Liver (tissue), 3 donors: ENCODE measurements around the gene CREB3L2.

Experiments used
- CTCF ChIP-seq: fragments of 150-350 bp; IDR thresholded peaks from 2 replicates; pipeline ENCODE4 v1.5.1; 2017; ENCODE audit warnings: improper control_type of control experiment, low read depth, low read length; ENCODE audit not compliant: missing input control
- FOXA1 ChIP-seq: IDR thresholded peaks from 2 replicates; pipeline ENCODE4 v1.6.1; 2016; ENCODE audit warnings: antibody characterized with exemption
- GABPA ChIP-seq, 2 donors: IDR thresholded peaks in 1 of 2; conservative IDR thresholded peaks in 1 of 2; 2 replicates each; pipeline ENCODE4 v1.6.1; 2016; ENCODE audit warnings: antibody characterized with exemption in 2 of 2, mild to moderate bottlenecking in 1 of 2, moderate library complexity in 1 of 2
- HNF4A ChIP-seq, 2 donors: conservative IDR thresholded peaks; 2 replicates each; pipeline ENCODE4 v1.6.1; 2016; ENCODE audit warnings: antibody characterized with exemption in 2 of 2, mild to moderate bottlenecking in 2 of 2
- MAX ChIP-seq: IDR thresholded peaks from 2 replicates; pipeline ENCODE4 v1.6.1; 2016; ENCODE audit warnings: antibody characterized with exemption
- NR2F2 ChIP-seq: IDR thresholded peaks from 2 replicates; pipeline ENCODE4 v1.6.1; 2016; ENCODE audit warnings: antibody characterized with exemption
- RAD21 ChIP-seq, 2 donors: IDR thresholded peaks; 2 replicates each; pipeline ENCODE4 v1.6.1; 2016; ENCODE audit warnings: antibody characterized with exemption in 2 of 2, mild to moderate bottlenecking in 2 of 2
- SP1 ChIP-seq: IDR thresholded peaks from 2 replicates; pipeline ENCODE4 v1.6.1; 2018; ENCODE audit warnings: antibody characterized with exemption, mild to moderate bottlenecking
- TAF1 ChIP-seq: conservative IDR thresholded peaks from 2 replicates; pipeline ENCODE4 v1.6.1; 2016; ENCODE audit warnings: antibody characterized with exemption, mild to moderate bottlenecking
- YY1 ChIP-seq: IDR thresholded peaks from 2 replicates; pipeline ENCODE4 v1.6.1; 2016; ENCODE audit warnings: antibody characterized with exemption, mild to moderate bottlenecking
- TF ChIP-seq, protein P1 (sequence below): IDR thresholded peaks from 2 replicates; pipeline ENCODE4 v1.6.1; 2016; ENCODE audit warnings: antibody characterized with exemption
- TF ChIP-seq, protein P2 (sequence below): IDR thresholded peaks from 2 replicates; pipeline ENCODE4 v1.6.1; 2016; ENCODE audit warnings: antibody characterized with exemption, mild to moderate bottlenecking
- TF ChIP-seq, protein P3 (sequence below): IDR thresholded peaks from 2 replicates; pipeline ENCODE4 v1.6.1; 2016; ENCODE audit warnings: antibody characterized with exemption
- donor health status: healthy.
- donor health status: healthy.

DNA sequence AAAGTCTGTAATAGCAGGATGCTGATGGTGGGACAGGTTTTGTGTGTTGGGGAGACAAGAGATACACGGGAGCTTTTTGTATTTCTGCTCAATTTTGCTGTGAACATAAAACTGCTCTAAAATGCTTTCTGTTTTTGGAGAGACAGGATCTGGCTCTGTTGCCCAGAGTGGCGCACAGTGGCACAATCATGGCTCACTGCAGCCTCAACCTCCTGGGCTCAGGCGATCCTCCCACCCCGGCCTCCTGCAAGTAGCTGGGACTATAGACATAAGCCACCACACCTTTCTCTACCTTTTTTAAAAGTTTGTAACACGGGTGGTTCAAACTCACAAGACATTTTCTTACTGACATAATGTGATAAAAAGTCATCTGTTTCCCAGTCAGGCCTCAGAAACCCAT, 14.3 kb downstream of the CREB3L2 start:
- TF ChIP-seq CTCF (no peak), GABPA (IDR thresholded peaks at IDR 0.05 in 1 of 2, conservative IDR thresholded peaks at IDR 0.05 in 1 of 2) (no peak), YY1 (no peak), MAX (no peak), RAD21 (IDR thresholded peaks at IDR 0.05) (no peak), FOXA1 (no peak), SP1 (no peak), TAF1 (no peak), NR2F2 (no peak), HNF4A (conservative IDR thresholded peaks at IDR 0.05) (no peak)
- TF ChIP-seq, protein P1, sequence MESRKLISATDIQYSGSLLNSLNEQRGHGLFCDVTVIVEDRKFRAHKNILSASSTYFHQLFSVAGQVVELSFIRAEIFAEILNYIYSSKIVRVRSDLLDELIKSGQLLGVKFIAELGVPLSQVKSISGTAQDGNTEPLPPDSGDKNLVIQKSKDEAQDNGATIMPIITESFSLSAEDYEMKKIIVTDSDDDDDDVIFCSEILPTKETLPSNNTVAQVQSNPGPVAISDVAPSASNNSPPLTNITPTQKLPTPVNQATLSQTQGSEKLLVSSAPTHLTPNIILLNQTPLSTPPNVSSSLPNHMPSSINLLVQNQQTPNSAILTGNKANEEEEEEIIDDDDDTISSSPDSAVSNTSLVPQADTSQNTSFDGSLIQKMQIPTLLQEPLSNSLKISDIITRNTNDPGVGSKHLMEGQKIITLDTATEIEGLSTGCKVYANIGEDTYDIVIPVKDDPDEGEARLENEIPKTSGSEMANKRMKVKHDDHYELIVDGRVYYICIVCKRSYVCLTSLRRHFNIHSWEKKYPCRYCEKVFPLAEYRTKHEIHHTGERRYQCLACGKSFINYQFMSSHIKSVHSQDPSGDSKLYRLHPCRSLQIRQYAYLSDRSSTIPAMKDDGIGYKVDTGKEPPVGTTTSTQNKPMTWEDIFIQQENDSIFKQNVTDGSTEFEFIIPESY, result no peak
- TF ChIP-seq, protein P2, sequence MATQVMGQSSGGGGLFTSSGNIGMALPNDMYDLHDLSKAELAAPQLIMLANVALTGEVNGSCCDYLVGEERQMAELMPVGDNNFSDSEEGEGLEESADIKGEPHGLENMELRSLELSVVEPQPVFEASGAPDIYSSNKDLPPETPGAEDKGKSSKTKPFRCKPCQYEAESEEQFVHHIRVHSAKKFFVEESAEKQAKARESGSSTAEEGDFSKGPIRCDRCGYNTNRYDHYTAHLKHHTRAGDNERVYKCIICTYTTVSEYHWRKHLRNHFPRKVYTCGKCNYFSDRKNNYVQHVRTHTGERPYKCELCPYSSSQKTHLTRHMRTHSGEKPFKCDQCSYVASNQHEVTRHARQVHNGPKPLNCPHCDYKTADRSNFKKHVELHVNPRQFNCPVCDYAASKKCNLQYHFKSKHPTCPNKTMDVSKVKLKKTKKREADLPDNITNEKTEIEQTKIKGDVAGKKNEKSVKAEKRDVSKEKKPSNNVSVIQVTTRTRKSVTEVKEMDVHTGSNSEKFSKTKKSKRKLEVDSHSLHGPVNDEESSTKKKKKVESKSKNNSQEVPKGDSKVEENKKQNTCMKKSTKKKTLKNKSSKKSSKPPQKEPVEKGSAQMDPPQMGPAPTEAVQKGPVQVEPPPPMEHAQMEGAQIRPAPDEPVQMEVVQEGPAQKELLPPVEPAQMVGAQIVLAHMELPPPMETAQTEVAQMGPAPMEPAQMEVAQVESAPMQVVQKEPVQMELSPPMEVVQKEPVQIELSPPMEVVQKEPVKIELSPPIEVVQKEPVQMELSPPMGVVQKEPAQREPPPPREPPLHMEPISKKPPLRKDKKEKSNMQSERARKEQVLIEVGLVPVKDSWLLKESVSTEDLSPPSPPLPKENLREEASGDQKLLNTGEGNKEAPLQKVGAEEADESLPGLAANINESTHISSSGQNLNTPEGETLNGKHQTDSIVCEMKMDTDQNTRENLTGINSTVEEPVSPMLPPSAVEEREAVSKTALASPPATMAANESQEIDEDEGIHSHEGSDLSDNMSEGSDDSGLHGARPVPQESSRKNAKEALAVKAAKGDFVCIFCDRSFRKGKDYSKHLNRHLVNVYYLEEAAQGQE, result no peak
- TF ChIP-seq, protein P3, sequence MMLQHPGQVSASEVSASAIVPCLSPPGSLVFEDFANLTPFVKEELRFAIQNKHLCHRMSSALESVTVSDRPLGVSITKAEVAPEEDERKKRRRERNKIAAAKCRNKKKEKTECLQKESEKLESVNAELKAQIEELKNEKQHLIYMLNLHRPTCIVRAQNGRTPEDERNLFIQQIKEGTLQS, result no peak
